ENCODE results near the gene ICAM3.
"Not testable (repeated sequence)": the region's sequence is repeated elsewhere in the genome, so short reads cannot be mapped to it uniquely, and the experiment has no call there.

The ICAM3 gene

GRCh38 chr19:10339380-10339960, at the start of gene ICAM3:
Gene ICAM3, minus strand, starts transcription at chr19:10339624. Its CDS starts 10 bp downstream, at chr19:10339614.
- no peak for DNase-seq (ENCODE audit: low read depth)

- peak; percentile 42 for DNase-seq (ENCODE audit: low read depth)
Measured at GRCh38 chr19:10388957-10389356, 49.5 kb upstream of the ICAM3 start.

- DNase-seq (ENCODE audit: low read depth): no peak
Measured at GRCh38 chr19:10384580-10384979, 45.2 kb upstream of the ICAM3 start.

- DNase-seq (ENCODE audit: low read depth): not testable (repeated sequence)
Measured at GRCh38 chr19:10383223-10383499, 43.7 kb upstream of the ICAM3 start.

GRCh38 chr19:10380313-10381102, 41.1 kb upstream of the ICAM3 start, which contains the start of gene TYK2:
Gene TYK2, minus strand, starts transcription at chr19:10380572. Its CDS starts 2,166 bp downstream, at chr19:10378406.
- peak; percentile 97 for DNase-seq (ENCODE audit: low read depth)

GRCh38 chr19:10379880-10380312, 40.5 kb upstream of the ICAM3 start:
- no peak for DNase-seq (ENCODE audit: low read depth)

GRCh38 chr19:10378124-10378523, 38.7 kb upstream of the ICAM3 start:
- DNase-seq (ENCODE audit: low read depth): no peak

GRCh38 chr19:10377140-10377640, 37.8 kb upstream of the ICAM3 start:
- not testable (repeated sequence) for DNase-seq (ENCODE audit: low read depth)

- DNase-seq (ENCODE audit: low read depth): no peak
Measured at GRCh38 chr19:10374931-10375330, 35.5 kb upstream of the ICAM3 start.

GRCh38 chr19:10372690-10373089, 33.3 kb upstream of the ICAM3 start:
- no peak for DNase-seq (ENCODE audit: low read depth)

- DNase-seq (ENCODE audit: low read depth): no peak
Measured at GRCh38 chr19:10368101-10368803, 28.8 kb upstream of the ICAM3 start.

GRCh38 chr19:10366950-10367512, 27.6 kb upstream of the ICAM3 start:
- DNase-seq (ENCODE audit: low read depth): not testable (repeated sequence)

GRCh38 chr19:10365518-10365917, 26.1 kb upstream of the ICAM3 start:
- no peak for DNase-seq (ENCODE audit: low read depth)

GRCh38 chr19:10364644-10365043, 25.2 kb upstream of the ICAM3 start:
- no peak for DNase-seq (ENCODE audit: low read depth)

GRCh38 chr19:10363789-10364281, 24.4 kb upstream of the ICAM3 start:
- DNase-seq (ENCODE audit: low read depth): no peak

- no peak for DNase-seq (ENCODE audit: low read depth)
Measured at GRCh38 chr19:10362259-10362658, 22.8 kb upstream of the ICAM3 start.

- no peak for DNase-seq (ENCODE audit: low read depth)
Measured at GRCh38 chr19:10361569-10362011, 22.2 kb upstream of the ICAM3 start.

- no peak for DNase-seq (ENCODE audit: low read depth)
Measured at GRCh38 chr19:10356431-10356830, 17.0 kb upstream of the ICAM3 start.

- no peak for DNase-seq (ENCODE audit: low read depth)
Measured at GRCh38 chr19:10353793-10354391, 14.5 kb upstream of the ICAM3 start.

GRCh38 chr19:10352764-10353671, 13.6 kb upstream of the ICAM3 start:
- DNase-seq (ENCODE audit: low read depth): no peak

- DNase-seq (ENCODE audit: low read depth): no peak
Measured at GRCh38 chr19:10346509-10346908, 7.1 kb upstream of the ICAM3 start.
